Mucosa of rectum (tissue), 2 donors: Measurements from ENCODE around the gene NRP2.

ENCODE experiments used
- H3K27ac ChIP-seq, 2 donors: one replicate each; pipeline ENCODE4 v1.7.0; 2013; ENCODE audit warnings: inconsistent platforms in 2 of 2, low read depth in 2 of 2, low read length in 2 of 2
- H3K27me3 ChIP-seq, 2 donors: one replicate each; pipeline ENCODE4 v1.7.0; 2013; ENCODE audit warnings: low read length in 2 of 2; ENCODE audit not compliant: control insufficient read depth in 2 of 2, insufficient read depth in 2 of 2
- H3K36me3 ChIP-seq, 2 donors: one replicate each; pipeline ENCODE4 v1.7.0; 2013; ENCODE audit warnings: low read length in 2 of 2; ENCODE audit not compliant: control insufficient read depth in 2 of 2, insufficient read depth in 2 of 2
- H3K4me1 ChIP-seq, 2 donors: one replicate each; pipeline ENCODE4 v1.7.0; 2013; ENCODE audit warnings: low read length in 2 of 2, mild to moderate bottlenecking in 1 of 2; ENCODE audit not compliant: control insufficient read depth in 2 of 2, insufficient read depth in 2 of 2
- H3K4me3 ChIP-seq, 2 donors: one replicate each; pipeline ENCODE4 v1.7.0; 2013; ENCODE audit warnings: low read length in 2 of 2
- H3K9ac ChIP-seq, 2 donors: one replicate each; pipeline ENCODE4 v1.7.0; 2013; ENCODE audit warnings: low read length in 2 of 2, low read depth in 1 of 2, mild to moderate bottlenecking in 1 of 2
- H3K9me3 ChIP-seq, 2 donors: one replicate each; pipeline ENCODE4 v1.7.0; 2013; ENCODE audit warnings: low read length in 2 of 2; ENCODE audit not compliant: control insufficient read depth in 2 of 2
- donor health status: healthy.
- donor health status: Normal muscosa, but diverticular disease.

The NRP2 gene

GRCh38 chr2:205705511-205706349, 23.4 kb downstream of the NRP2 start:
- Histone ChIP-seq H3K27ac (peak overlapping the region; percentile 33 to 61), H3K4me1 (peaks cover 6 to 7% of the 10 kb centered on the region in 2 donors), H3K4me3 (no peak overlapping the region), H3K27me3 (no peaks in the 10 kb centered on the region), H3K9ac (no peak overlapping the region), H3K36me3 (no peaks in the 10 kb centered on the region), H3K9me3 (no peaks in the 10 kb centered on the region)

GRCh38 chr2:205706769-205707381, 24.6 kb downstream of the NRP2 start:
- Histone ChIP-seq H3K4me3 (no peak overlapping the region), H3K27me3 (no peaks in the 10 kb centered on the region), H3K9ac (no peak overlapping the region), H3K9me3 (no peaks in the 10 kb centered on the region), H3K36me3 (no peaks in the 10 kb centered on the region), H3K4me1 (peaks cover 6 to 7% of the 10 kb centered on the region in 2 donors), H3K27ac (peak overlapping the region; percentile 33 to 61)

- Histone ChIP-seq H3K4me3 (no peak overlapping the region), H3K9ac (no peak overlapping the region), H3K9me3 (no peaks in the 10 kb centered on the region), H3K27ac (peak overlapping the region in 1 of 2 donors; percentile 33), H3K4me1 (peaks cover 6 to 7% of the 10 kb centered on the region in 2 donors), H3K27me3 (no peaks in the 10 kb centered on the region), H3K36me3 (no peaks in the 10 kb centered on the region)
Measured at GRCh38 chr2:205708231-205708631, 25.9 kb downstream of the NRP2 start.

- no peaks in the 10 kb centered on the region for H3K36me3 ChIP-seq
- H3K4me3 ChIP-seq = no peak overlapping the region
- no peak overlapping the region for H3K27ac ChIP-seq
- H3K4me1 ChIP-seq = peaks cover 6 to 7% of the 10 kb centered on the region in 2 donors
- H3K9me3 ChIP-seq = no peaks in the 10 kb centered on the region
- no peaks in the 10 kb centered on the region for H3K27me3 ChIP-seq
- H3K9ac ChIP-seq = no peak overlapping the region
Measured at GRCh38 chr2:205709319-205709718, 27.0 kb downstream of the NRP2 start.

- no peaks in the 10 kb centered on the region for H3K36me3 ChIP-seq
- no peaks in the 10 kb centered on the region for H3K4me1 ChIP-seq
- no peak overlapping the region for H3K4me3 ChIP-seq
- H3K9me3 ChIP-seq = no peaks in the 10 kb centered on the region
- H3K9ac ChIP-seq = no peak overlapping the region
- no peak overlapping the region for H3K27ac ChIP-seq
- H3K27me3 ChIP-seq = no peaks in the 10 kb centered on the region
Measured at GRCh38 chr2:205712508-205712907, 30.2 kb downstream of the NRP2 start.

GRCh38 chr2:205713086-205713485, 30.8 kb downstream of the NRP2 start:
- H3K9ac ChIP-seq = no peak overlapping the region
- H3K36me3 ChIP-seq = no peaks in the 10 kb centered on the region
- no peak overlapping the region for H3K27ac ChIP-seq
- no peaks in the 10 kb centered on the region for H3K9me3 ChIP-seq
- H3K4me1 ChIP-seq = no peaks in the 10 kb centered on the region
- H3K4me3 ChIP-seq = no peak overlapping the region
- no peaks in the 10 kb centered on the region for H3K27me3 ChIP-seq

GRCh38 chr2:205714058-205714776, 31.9 kb downstream of the NRP2 start:
- no peaks in the 10 kb centered on the region for H3K36me3 ChIP-seq
- no peaks in the 10 kb centered on the region for H3K4me1 ChIP-seq
- H3K27ac ChIP-seq = peak overlapping the region in 1 of 2 donors; percentile 33

GRCh38 chr2:205714789-205715720, 32.8 kb downstream of the NRP2 start:
- no peak overlapping the region for H3K4me3 ChIP-seq
- no peaks in the 10 kb centered on the region for H3K36me3 ChIP-seq
- no peak overlapping the region for H3K9ac ChIP-seq
- H3K9me3 ChIP-seq = no peaks in the 10 kb centered on the region
- no peaks in the 10 kb centered on the region for H3K27me3 ChIP-seq
- H3K27ac ChIP-seq = peak overlapping the region in 1 of 2 donors; percentile 33
- no peaks in the 10 kb centered on the region for H3K4me1 ChIP-seq

More at GRCh38 chr2:205714058-205714776, 31.9 kb downstream of the NRP2 start:
- Histone ChIP-seq H3K27me3 (no peaks in the 10 kb centered on the region), H3K4me3 (no peak overlapping the region), H3K9ac (no peak overlapping the region), H3K9me3 (no peaks in the 10 kb centered on the region)

- no peaks in the 10 kb centered on the region for H3K27me3 ChIP-seq
- H3K4me1 ChIP-seq = peaks cover 0 to 4% of the 10 kb centered on the region in 2 donors
- no peak overlapping the region for H3K9ac ChIP-seq
- H3K36me3 ChIP-seq = no peaks in the 10 kb centered on the region
- H3K27ac ChIP-seq = no peak overlapping the region
- no peaks in the 10 kb centered on the region for H3K9me3 ChIP-seq
- no peak overlapping the region for H3K4me3 ChIP-seq
Measured at GRCh38 chr2:205715831-205716525, 33.7 kb downstream of the NRP2 start.
